Parathyroid adenoma (tissue), 2 donors: ENCODE data around the gene CNTNAP2.

ENCODE experiments used
- H2AFZ ChIP-seq: fragments of 300-600 bp; sonication (generic); one replicate; pipeline ENCODE4 v1.7.0; 2017; ENCODE audit warnings: antibody characterized with exemption, mild to moderate bottlenecking
- H3K27ac ChIP-seq: fragments of 300-600 bp; sonication (generic); one replicate; pipeline ENCODE4 v1.7.0; 2017
- H3K27me3 ChIP-seq: fragments of 300-600 bp; sonication (generic); one replicate; pipeline ENCODE4 v1.7.0; 2017; ENCODE audit warnings: low read length; ENCODE audit not compliant: control insufficient read depth, insufficient read depth
- H3K36me3 ChIP-seq: fragments of 300-600 bp; sonication (generic); one replicate; pipeline ENCODE4 v1.7.0; 2017; ENCODE audit warnings: low read length; ENCODE audit not compliant: control insufficient read depth, insufficient read depth
- H3K4me1 ChIP-seq: fragments of 300-600 bp; sonication (generic); one replicate; pipeline ENCODE4 v1.7.0; 2017; ENCODE audit warnings: control low read depth
- H3K4me2 ChIP-seq: fragments of 300-600 bp; sonication (generic); one replicate; pipeline ENCODE4 v1.7.0; 2017; ENCODE audit warnings: low read length
- H3K4me3 ChIP-seq: fragments of 300-600 bp; sonication (generic); one replicate; pipeline ENCODE4 v1.7.0; 2017; ENCODE audit warnings: low read depth, low read length
- H3K79me2 ChIP-seq: fragments of 300-600 bp; sonication (generic); one replicate; pipeline ENCODE4 v1.7.0; 2017; ENCODE audit warnings: control low read depth
- H3K9ac ChIP-seq: fragments of 300-600 bp; sonication (generic); one replicate; pipeline ENCODE4 v1.7.0; 2017; ENCODE audit warnings: mild to moderate bottlenecking
- H3K9me3 ChIP-seq: fragments of 300-600 bp; sonication (generic); one replicate; pipeline ENCODE4 v1.7.0; 2017; ENCODE audit warnings: low read length; ENCODE audit not compliant: control insufficient read depth
- CTCF ChIP-seq: fragments of 300-600 bp; sonication (generic); IDR thresholded peaks from one replicate; pipeline ENCODE4 v1.7.0; 2017; ENCODE audit warnings: antibody characterized with exemption, mild to moderate bottlenecking
- donor health status: primary hyperparathyroidism.

CNTNAP2 gene

DNA sequence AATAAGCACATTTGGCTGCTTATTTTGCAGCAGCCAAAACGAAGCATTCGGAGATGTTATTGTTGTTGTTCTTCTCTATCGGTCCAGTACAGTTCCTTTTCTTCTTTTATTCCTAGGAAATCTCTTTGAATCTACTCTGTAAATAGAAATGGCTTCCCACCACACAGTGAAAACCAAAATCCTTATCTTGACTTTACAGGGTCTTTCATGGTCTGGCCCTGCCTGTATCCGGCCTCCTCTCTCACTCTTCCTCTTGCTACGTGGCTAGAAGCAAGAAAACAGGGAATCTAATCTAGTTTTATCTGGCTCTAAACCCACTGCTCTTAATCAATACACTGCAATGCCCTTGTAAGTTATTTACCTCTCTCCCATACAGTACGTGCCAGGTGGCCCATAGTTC lies 1547.9 kb downstream of the CNTNAP2 start:
- no peaks in the 10 kb centered on the region for H3K79me2 ChIP-seq

GRCh38 chr7:147670759-147671158 lies 1554.2 kb downstream of the CNTNAP2 start:
- Histone ChIP-seq H3K27ac (no peak overlapping the region), H3K79me2 (no peaks in the 10 kb centered on the region), H3K4me2 (no peak overlapping the region), H3K36me3 (no peaks in the 10 kb centered on the region), H3K27me3 (no peaks in the 10 kb centered on the region), H2AFZ (no peak overlapping the region), H3K4me1 (no peaks in the 10 kb centered on the region), H3K9me3 (peaks cover 5% of the 10 kb centered on the region), H3K4me3 (no peak overlapping the region), H3K9ac (no peak overlapping the region)
- no peak for TF ChIP-seq CTCF

More for the DNA sequence above, 1547.9 kb downstream of the CNTNAP2 start:
- no peak overlapping the region for H3K9ac ChIP-seq
- H3K4me3 ChIP-seq, result no peak overlapping the region
- no peak overlapping the region for H3K27ac ChIP-seq
- H3K9me3 ChIP-seq, result peaks cover 6% of the 10 kb centered on the region
- no peaks in the 10 kb centered on the region for H3K36me3 ChIP-seq
- H3K27me3 ChIP-seq, result no peaks in the 10 kb centered on the region
- no peak for TF ChIP-seq CTCF
- no peaks in the 10 kb centered on the region for H3K4me1 ChIP-seq
- no peak overlapping the region for H3K4me2 ChIP-seq
- no peak overlapping the region for H2AFZ ChIP-seq

GRCh38 chr7:147674705-147675104 lies 1558.1 kb downstream of the CNTNAP2 start:
- TF ChIP-seq CTCF, result no peak
- H3K4me2 ChIP-seq, result no peak overlapping the region
- no peaks in the 10 kb centered on the region for H3K79me2 ChIP-seq
- H3K4me1 ChIP-seq, result no peaks in the 10 kb centered on the region
- H2AFZ ChIP-seq, result no peak overlapping the region
- no peak overlapping the region for H3K9ac ChIP-seq
- no peak overlapping the region for H3K27ac ChIP-seq
- H3K36me3 ChIP-seq, result no peaks in the 10 kb centered on the region
- H3K27me3 ChIP-seq, result no peaks in the 10 kb centered on the region
- H3K9me3 ChIP-seq, result no peaks in the 10 kb centered on the region
- no peak overlapping the region for H3K4me3 ChIP-seq

- Histone ChIP-seq H3K79me2 (no peaks in the 10 kb centered on the region), H3K27ac (no peak overlapping the region), H3K9ac (no peak overlapping the region), H3K27me3 (no peaks in the 10 kb centered on the region), H3K4me1 (no peaks in the 10 kb centered on the region), H3K4me2 (no peak overlapping the region), H2AFZ (no peak overlapping the region), H3K4me3 (no peak overlapping the region), H3K9me3 (no peaks in the 10 kb centered on the region), H3K36me3 (no peaks in the 10 kb centered on the region)
- no peak for TF ChIP-seq CTCF
Measured at GRCh38 chr7:147678943-147679342, 1562.3 kb downstream of the CNTNAP2 start.

DNA sequence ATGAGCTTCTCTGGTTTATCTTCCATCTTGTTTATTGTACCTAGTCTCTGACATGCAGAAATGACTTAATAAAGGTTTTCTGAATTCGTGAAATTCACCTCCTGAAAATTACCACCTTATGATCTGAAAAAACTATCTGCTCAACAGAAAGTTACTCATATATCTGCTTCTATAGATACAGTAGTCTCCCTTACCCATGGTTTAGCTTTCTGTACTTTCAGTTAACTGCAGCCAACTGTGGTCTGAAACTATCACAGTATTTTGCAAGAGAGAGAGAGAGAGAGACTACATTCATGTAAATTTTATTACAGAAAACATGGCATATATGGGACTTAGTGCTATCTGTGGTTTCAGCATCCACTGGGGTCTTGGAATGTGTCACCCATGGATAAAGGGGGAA lies 1564.9 kb downstream of the CNTNAP2 start:
- H3K4me1 ChIP-seq, result no peaks in the 10 kb centered on the region
- H3K36me3 ChIP-seq, result no peaks in the 10 kb centered on the region
- H3K79me2 ChIP-seq, result no peaks in the 10 kb centered on the region
- no peak overlapping the region for H3K9ac ChIP-seq
- no peaks in the 10 kb centered on the region for H3K9me3 ChIP-seq
- H3K4me3 ChIP-seq, result no peak overlapping the region
- no peak overlapping the region for H2AFZ ChIP-seq
- H3K4me2 ChIP-seq, result no peak overlapping the region
- TF ChIP-seq CTCF, result no peak
- no peaks in the 10 kb centered on the region for H3K27me3 ChIP-seq
- H3K27ac ChIP-seq, result no peak overlapping the region
